KOPT-K1 (cell line): ENCODE data around the gene HIVEP3.

Experiments
- H3K27ac ChIP-seq: fragments of 200-600 bp; sonication (generic); 2 replicates; pipeline ENCODE4 v1.5.1; 2016; ENCODE audit warnings: antibody characterized with exemption, mild to moderate bottlenecking, low read depth, low read length; ENCODE audit not compliant: poor library complexity, severe bottlenecking
- H3K36me3 ChIP-seq: fragments of 200-600 bp; sonication (generic); 2 replicates; pipeline ENCODE4 v1.5.1; 2017; ENCODE audit warnings: antibody characterized with exemption, mild to moderate bottlenecking, low read length, moderate library complexity; ENCODE audit not compliant: insufficient read depth
- H3K9me3 ChIP-seq: fragments of 200-600 bp; sonication (generic); 2 replicates; pipeline ENCODE4 v1.5.1; 2017; ENCODE audit warnings: antibody characterized with exemption, low read length, mild to moderate bottlenecking; ENCODE audit not compliant: insufficient read depth, poor library complexity, severe bottlenecking

The HIVEP3 gene

DNA sequence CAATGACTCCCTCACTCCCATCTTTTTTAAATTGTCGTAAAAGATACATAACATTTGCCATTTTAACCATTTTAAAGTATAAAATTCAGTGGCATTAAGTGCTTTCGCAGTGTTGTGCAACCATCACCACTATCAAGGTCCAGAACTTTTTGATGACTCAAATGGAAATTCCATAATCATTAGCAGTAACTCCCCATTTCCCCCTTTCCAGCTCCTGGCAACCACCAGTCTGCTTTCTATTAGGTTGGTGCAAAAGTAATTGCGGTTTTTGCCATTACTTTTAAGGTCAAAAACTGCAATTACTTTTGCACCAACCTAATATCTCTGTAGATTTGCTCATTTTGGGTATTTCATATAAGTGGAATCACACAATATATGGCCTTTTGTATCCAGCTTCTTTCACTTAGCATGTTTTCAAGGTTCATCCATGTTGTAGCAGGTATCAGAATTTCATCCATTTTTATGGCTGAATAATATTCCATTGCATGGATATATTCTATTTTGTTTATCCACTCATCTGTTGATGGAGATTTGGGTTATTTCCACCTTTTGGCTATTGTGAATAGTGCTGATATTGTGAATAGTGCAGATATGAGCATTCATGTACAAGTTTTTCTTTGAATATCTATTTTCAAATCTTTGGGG is 159.7 kb downstream of the HIVEP3 start:
- Histone ChIP-seq H3K27ac (no peak overlapping the region), H3K36me3 (peaks cover 11% of the 10 kb centered on the region; the same call in 1 of the 2 replicates), H3K9me3 (peaks cover 31% of the 10 kb centered on the region)

- no peak overlapping the region for H3K27ac ChIP-seq
- H3K9me3 ChIP-seq, result peaks cover 31% of the 10 kb centered on the region
- peaks cover 11% of the 10 kb centered on the region; the same call in 1 of the 2 replicates for H3K36me3 ChIP-seq
Observed at GRCh38 chr1:41758500-41758899, 160.2 kb downstream of the HIVEP3 start.

- peaks cover 5% of the 10 kb centered on the region for H3K9me3 ChIP-seq
- peak overlapping the region; percentile 73 for H3K27ac ChIP-seq
- no peaks in the 10 kb centered on the region for H3K36me3 ChIP-seq
Observed at GRCh38 chr1:41754540-41754939, 164.2 kb downstream of the HIVEP3 start.

GRCh38 chr1:41752514-41753170 is 166.1 kb downstream of the HIVEP3 start:
- no peaks in the 10 kb centered on the region for H3K36me3 ChIP-seq
- H3K27ac ChIP-seq, result no peak overlapping the region
- no peaks in the 10 kb centered on the region for H3K9me3 ChIP-seq

GRCh38 chr1:41751804-41752513 is 166.8 kb downstream of the HIVEP3 start:
- no peaks in the 10 kb centered on the region for H3K9me3 ChIP-seq
- H3K27ac ChIP-seq, result peak overlapping the region; percentile 29
- H3K36me3 ChIP-seq, result no peaks in the 10 kb centered on the region

DNA sequence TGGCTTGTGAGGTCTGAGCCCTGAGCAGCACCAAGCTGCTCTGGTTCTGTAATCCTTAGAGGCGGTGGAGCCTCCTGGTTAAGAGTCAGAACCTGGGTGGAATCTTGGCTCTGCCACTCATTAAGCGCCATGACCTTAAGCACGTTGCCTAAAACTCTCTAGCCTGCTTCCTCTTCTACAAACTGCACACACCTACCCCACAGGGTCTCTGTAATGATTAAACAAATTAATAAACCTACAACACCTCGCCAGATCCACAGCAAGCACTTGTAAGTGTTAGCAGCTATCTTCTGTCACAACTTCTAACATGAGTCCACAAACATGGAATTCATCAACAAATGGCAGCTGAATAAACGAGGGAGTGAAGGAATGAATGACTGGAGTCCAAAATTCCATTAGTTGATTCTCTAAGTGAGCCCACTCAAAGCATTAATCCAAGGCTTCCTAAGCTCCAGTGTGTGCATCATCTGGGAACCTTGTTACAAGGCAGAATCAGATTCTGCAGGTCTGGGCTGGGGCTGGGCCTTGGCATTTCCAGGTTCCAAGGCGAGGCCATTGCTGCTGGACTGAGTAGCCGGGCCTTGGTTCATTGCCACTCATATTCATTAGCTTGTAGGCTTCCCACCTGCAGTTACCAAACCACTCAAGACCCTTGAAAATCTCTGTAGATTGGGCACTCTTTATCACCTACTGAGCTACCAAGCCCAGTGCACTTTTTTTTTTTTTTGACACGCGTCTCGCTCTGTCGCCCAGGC is 168.6 kb downstream of the HIVEP3 start:
- no peak overlapping the region for H3K27ac ChIP-seq
- no peaks in the 10 kb centered on the region for H3K9me3 ChIP-seq
- no peaks in the 10 kb centered on the region for H3K36me3 ChIP-seq

- no peaks in the 10 kb centered on the region for H3K9me3 ChIP-seq
- H3K36me3 ChIP-seq, result no peaks in the 10 kb centered on the region
- H3K27ac ChIP-seq, result no peak overlapping the region
Observed at GRCh38 chr1:41745022-41745421, 173.7 kb downstream of the HIVEP3 start.

DNA sequence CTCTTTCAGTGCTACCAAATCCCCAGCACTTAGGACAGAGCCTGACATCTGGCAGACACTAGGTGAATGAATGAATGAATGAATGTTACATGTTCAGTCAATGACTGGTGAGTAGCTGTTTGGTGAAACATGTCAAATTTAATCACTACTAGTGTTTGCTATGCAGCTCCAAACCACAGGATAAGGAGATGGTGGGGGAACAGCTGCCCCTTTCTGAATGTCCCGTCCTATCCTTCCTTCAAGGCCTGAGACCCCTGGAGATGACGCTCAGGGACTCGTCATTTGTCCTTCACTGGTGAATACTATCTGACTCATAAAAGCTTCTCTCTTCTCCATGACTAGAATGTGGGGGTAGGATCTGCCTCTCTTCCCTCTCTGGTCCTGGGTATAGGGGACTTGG is 175.4 kb downstream of the HIVEP3 start:
- Histone ChIP-seq H3K9me3 (no peaks in the 10 kb centered on the region), H3K27ac (no peak overlapping the region), H3K36me3 (no peaks in the 10 kb centered on the region)

- Histone ChIP-seq H3K9me3 (no peaks in the 10 kb centered on the region), H3K27ac (no peak overlapping the region), H3K36me3 (0 out of 2 replicates have a peak, but pooled peaks cover 3% of the 10 kb centered on the region)
Observed at GRCh38 chr1:41742219-41742618, 176.5 kb downstream of the HIVEP3 start.

GRCh38 chr1:41741244-41741643 is 177.5 kb downstream of the HIVEP3 start:
- Histone ChIP-seq H3K36me3 (0 out of 2 replicates have a peak, but pooled peaks cover 3% of the 10 kb centered on the region), H3K27ac (peak overlapping the region; percentile 37), H3K9me3 (no peaks in the 10 kb centered on the region)

GRCh38 chr1:41740630-41741239 is 178.0 kb downstream of the HIVEP3 start:
- H3K27ac ChIP-seq, result peak overlapping the region; percentile 37
- H3K36me3 ChIP-seq, result 0 out of 2 replicates have a peak, but pooled peaks cover 3% of the 10 kb centered on the region
- no peaks in the 10 kb centered on the region for H3K9me3 ChIP-seq

- Histone ChIP-seq H3K27ac (peak overlapping the region; percentile 37), H3K9me3 (no peaks in the 10 kb centered on the region), H3K36me3 (0 out of 2 replicates have a peak, but pooled peaks cover 3% of the 10 kb centered on the region)
Observed at GRCh38 chr1:41740058-41740457, 178.7 kb downstream of the HIVEP3 start.

- Histone ChIP-seq H3K9me3 (no peaks in the 10 kb centered on the region), H3K27ac (peak overlapping the region; percentile 37), H3K36me3 (0 out of 2 replicates have a peak, but pooled peaks cover 3% of the 10 kb centered on the region)
Observed at GRCh38 chr1:41739061-41739955, 179.4 kb downstream of the HIVEP3 start.

DNA sequence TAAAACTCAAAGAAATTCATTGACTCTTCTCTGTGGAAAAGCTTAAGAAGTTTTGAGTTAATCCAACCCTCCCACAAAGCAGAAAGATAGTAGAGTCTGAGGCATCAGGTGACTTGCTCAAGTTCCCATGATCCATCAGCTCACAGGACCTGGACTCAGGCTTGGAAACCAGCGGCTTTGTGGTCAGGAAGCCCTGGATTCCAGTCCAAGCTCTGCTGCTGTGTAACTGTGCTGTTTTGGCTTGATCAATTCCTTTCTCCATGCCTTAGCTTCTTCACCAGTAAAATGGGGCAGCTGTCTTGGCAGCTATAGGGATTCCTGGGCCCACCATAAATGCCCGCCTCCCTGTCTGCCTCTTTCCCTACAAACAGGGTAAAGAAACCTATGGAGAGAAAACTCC is 180.2 kb downstream of the HIVEP3 start:
- no peak overlapping the region for H3K27ac ChIP-seq
- H3K36me3 ChIP-seq, result 0 out of 2 replicates have a peak, but pooled peaks cover 3% of the 10 kb centered on the region
- no peaks in the 10 kb centered on the region for H3K9me3 ChIP-seq
